ENCODE data around the gene ACADSB. TPM values are rescaled to one million over a fixed set of nuclear protein-coding genes. Genes with fewer than 3 reads are reported as not detected.

Gene ACADSB
- total RNA-seq, 4 donors from 2014 or later = 3.0 to 31.4 (median 13.9) TPM

DNA sequence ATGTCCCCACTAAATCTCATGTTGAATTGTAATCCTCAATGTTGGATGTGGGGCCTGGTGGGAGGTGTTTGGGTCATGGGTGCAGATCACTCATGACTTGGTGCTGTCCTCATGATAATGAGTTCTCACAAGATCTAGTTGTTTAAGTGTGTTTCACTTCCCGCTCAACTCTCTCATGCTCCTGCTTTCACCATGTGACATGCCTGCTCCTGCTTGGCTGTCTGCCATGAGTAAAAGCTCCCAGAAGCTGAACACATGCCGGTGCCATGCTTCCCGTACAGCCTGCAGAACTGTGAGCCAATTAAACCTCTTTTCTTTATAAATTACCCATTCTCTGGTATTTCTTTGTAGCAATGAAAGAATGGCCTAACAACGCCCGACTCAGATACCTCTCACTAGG, 34.8 kb upstream of the ACADSB start:
- H3K4me3 ChIP-seq = no peak overlapping the region

DNA sequence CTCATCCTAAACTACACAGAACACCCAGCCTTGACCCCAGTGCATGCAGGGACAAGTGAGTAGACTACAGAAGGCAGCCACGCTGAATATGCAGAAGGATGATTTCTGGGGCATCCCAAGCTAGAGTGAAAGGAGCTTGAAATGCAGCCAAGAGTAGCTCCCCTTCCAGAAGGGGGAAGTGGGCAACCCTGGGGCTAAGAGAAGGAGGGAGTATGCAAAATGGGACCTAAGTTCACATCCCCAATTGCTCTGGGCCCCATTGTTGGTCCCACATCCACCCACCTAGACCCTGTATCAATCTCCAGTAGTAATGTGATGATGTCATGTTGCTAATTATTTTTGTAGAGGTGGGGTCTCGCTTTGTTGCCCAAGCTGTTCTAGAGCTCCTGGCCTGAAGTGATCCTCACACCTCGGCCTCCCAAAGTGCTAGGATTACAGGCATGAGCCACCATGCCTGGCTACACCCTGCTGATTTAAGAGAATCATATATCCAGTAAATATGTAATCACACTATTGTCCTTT, 34.2 kb upstream of the ACADSB start:
- no peaks in the 10 kb centered on the region for H3K9me3 ChIP-seq
- H3K4me1 ChIP-seq = peaks cover 2 to 3% (median 2%) of the 10 kb centered on the region in 4 donors
- H3K36me3 ChIP-seq = no peaks in the 10 kb centered on the region
- H3K4me3 ChIP-seq = no peak overlapping the region
- TF ChIP-seq, protein P1, sequence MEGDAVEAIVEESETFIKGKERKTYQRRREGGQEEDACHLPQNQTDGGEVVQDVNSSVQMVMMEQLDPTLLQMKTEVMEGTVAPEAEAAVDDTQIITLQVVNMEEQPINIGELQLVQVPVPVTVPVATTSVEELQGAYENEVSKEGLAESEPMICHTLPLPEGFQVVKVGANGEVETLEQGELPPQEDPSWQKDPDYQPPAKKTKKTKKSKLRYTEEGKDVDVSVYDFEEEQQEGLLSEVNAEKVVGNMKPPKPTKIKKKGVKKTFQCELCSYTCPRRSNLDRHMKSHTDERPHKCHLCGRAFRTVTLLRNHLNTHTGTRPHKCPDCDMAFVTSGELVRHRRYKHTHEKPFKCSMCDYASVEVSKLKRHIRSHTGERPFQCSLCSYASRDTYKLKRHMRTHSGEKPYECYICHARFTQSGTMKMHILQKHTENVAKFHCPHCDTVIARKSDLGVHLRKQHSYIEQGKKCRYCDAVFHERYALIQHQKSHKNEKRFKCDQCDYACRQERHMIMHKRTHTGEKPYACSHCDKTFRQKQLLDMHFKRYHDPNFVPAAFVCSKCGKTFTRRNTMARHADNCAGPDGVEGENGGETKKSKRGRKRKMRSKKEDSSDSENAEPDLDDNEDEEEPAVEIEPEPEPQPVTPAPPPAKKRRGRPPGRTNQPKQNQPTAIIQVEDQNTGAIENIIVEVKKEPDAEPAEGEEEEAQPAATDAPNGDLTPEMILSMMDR (IDR thresholded peaks at IDR 0.05) = no peak
- TF ChIP-seq POLR2AphosphoS5 (IDR thresholded peaks at IDR 0.05) (no peak), EP300 (IDR thresholded peaks at IDR 0.05; ENCODE audit: low read depth) (no peak), POLR2A (IDR thresholded peaks at IDR 0.05) (no peak)
- intact Hi-C loops (cut with DNase I; ENCODE audit: low total_unique reads) = no loop called here
- WGBS, 2 donors (ENCODE audit: low coverage in 1 of 2) = 58 to 77% methylated on average over 2 to 3 of the region's 3 CpGs
- H3K27ac ChIP-seq = no peak overlapping the region
- H3K27me3 ChIP-seq = no peaks in the 10 kb centered on the region
- DNase-seq = no peak
- in situ Hi-C loops (cut with MboI; ENCODE audit: low pct_ligation_motif_present in 1 of 4, low pct_unique_long_range_greater_than_20kb in 1 of 4, low sequenced_read_pairs in 3 of 4) = no loop called here

More for the DNA sequence above, 34.8 kb upstream of the ACADSB start:
- no peaks in the 10 kb centered on the region for H3K9me3 ChIP-seq
- no peaks in the 10 kb centered on the region for H3K27me3 ChIP-seq
- no peak overlapping the region for H3K27ac ChIP-seq
- WGBS, 2 donors (ENCODE audit: low coverage in 1 of 2) = 68 to 74% methylated on average over 4 to 5 of the region's 5 CpGs
- no peaks in the 10 kb centered on the region for H3K36me3 ChIP-seq
- intact Hi-C loops (cut with DNase I; ENCODE audit: low total_unique reads) (no loop called here), in situ Hi-C loops (cut with MboI; ENCODE audit: low pct_ligation_motif_present in 1 of 4, low pct_unique_long_range_greater_than_20kb in 1 of 4, low sequenced_read_pairs in 3 of 4) (no loop called here)
- no peak for TF ChIP-seq POLR2A (IDR thresholded peaks at IDR 0.05)
- no peak for DNase-seq
- H3K4me1 ChIP-seq = no peaks in the 10 kb centered on the region

DNA sequence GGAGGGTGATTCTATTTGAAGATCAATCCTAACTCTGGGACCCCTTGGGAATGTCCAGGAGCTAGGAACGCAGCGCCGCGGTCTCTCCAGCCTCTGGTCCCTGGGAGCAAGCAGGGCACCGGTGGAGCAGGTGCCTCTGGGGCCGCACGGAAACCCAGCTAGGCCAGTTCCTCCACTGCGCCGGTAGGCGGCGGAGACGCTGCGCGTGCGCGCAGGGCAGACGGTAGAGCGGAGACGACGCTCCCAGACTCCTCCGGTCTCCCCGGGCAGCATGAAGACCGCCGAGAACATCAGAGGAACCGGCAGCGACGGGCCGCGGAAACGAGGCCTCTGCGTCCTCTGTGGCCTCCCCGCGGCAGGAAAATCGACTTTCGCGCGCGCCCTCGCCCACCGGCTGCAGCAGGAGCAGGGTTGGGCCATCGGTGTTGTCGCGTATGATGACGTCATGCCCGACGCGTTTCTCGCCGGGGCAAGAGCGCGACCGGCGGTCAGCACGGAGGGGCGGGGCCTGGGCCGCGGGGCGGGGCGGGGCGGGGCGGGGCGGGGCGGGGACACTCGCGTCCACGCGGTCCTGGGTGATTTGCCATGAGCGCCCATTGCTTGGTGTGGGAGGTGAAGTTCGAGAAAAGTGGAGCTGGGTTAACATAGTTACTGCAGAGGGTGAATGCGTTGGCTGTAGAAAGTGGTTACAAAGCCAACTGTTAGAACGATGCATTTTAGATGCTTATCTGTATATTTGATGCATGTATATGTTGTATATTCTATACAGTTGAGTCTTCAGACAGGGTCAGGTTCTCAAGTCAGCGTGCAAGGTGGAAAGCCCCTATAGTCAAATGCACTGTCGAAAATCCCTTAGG, 28.4 kb upstream of the ACADSB start, which contains the start of gene PSTK:
Gene PSTK, plus strand, starts transcription at position 193 of the 857 bp plus-strand sequence. Its CDS starts 79 bp downstream, at position 272.
- peak within 1 kb of the TSS; percentile 86 to 96 (median 94) for H3K27ac ChIP-seq
- 1 to 4% methylated on average over 9 to 60 of the region's 73 CpGs for WGBS, 2 donors (ENCODE audit: low coverage in 1 of 2)
- no peaks in the 10 kb centered on the region for H3K9me3 ChIP-seq
- H3K4me3 ChIP-seq = peak within 1 kb of the TSS; percentile 54 to 94 (median 76)
- H3K4me1 ChIP-seq = peaks cover 5 to 14% (median 8%) of the 10 kb centered on the region in 4 donors
- no peaks in the 10 kb centered on the region for H3K36me3 ChIP-seq
- TF ChIP-seq POLR2AphosphoS5 (IDR thresholded peaks at IDR 0.05) (peak in 1 of 3 donors; percentile 83), EP300 (IDR thresholded peaks at IDR 0.05; ENCODE audit: low read depth) (no peak), POLR2A (IDR thresholded peaks at IDR 0.05) (peak; percentile 78)
- TF ChIP-seq, protein P1 (IDR thresholded peaks at IDR 0.05) = peak; percentile 96 to 100 (median 99)
- H3K27me3 ChIP-seq = no peaks in the 10 kb centered on the region
- peak; percentile 93 for DNase-seq
- in situ Hi-C loops (cut with MboI; ENCODE audit: low pct_ligation_motif_present in 1 of 4, low pct_unique_long_range_greater_than_20kb in 1 of 4, low sequenced_read_pairs in 3 of 4) (no loop called here), intact Hi-C loops (cut with DNase I; ENCODE audit: low total_unique reads) (loop anchor here (1.0 kb wide), 1 partner anchor 29 kb away; the partner anchor contains the start of gene ACADSB)

DNA sequence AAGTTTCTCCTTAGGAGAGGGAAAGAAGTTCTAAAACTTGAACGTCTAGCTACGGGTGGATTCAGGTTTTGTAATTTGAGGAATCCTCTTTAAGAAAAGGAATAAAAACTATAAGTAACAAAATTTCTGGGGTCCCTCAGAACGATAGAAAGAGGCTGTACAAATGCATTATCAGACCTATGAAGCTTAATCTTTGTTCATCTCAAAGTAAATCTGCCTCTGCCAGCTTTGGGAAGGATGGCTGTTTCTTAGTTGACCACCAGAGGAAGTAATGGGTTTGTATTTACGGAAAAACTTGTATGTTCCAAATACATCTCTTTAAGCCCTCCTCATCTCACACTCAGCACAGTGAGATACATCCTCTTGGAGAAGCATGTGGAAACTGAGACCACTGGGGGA, 27.7 kb upstream of the ACADSB start:
- DNase-seq = no peak
- intact Hi-C loops (cut with DNase I; ENCODE audit: low total_unique reads) (no loop called here), in situ Hi-C loops (cut with MboI; ENCODE audit: low pct_ligation_motif_present in 1 of 4, low pct_unique_long_range_greater_than_20kb in 1 of 4, low sequenced_read_pairs in 3 of 4) (no loop called here)
- H3K27ac ChIP-seq = peak overlapping the region; percentile 86 to 96 (median 94)
- TF ChIP-seq POLR2AphosphoS5 (IDR thresholded peaks at IDR 0.05) (no peak), EP300 (IDR thresholded peaks at IDR 0.05; ENCODE audit: low read depth) (no peak), POLR2A (IDR thresholded peaks at IDR 0.05) (no peak)
- TF ChIP-seq, protein P1 (IDR thresholded peaks at IDR 0.05) = peak; percentile 15 to 39 (median 28)
- H3K36me3 ChIP-seq = no peaks in the 10 kb centered on the region
- H3K9me3 ChIP-seq = no peaks in the 10 kb centered on the region
- H3K4me1 ChIP-seq = peaks cover 5 to 14% (median 8%) of the 10 kb centered on the region in 4 donors
- WGBS, 2 donors (ENCODE audit: low coverage in 1 of 2) = 27% methylated on average over 4 of the region's 4 CpGs; no CpG with 5 or more reads in 1 of the 2 donors
- H3K4me3 ChIP-seq = peak overlapping the region in 3 of 4 donors; percentile 54 to 94 (median 58)
- no peaks in the 10 kb centered on the region for H3K27me3 ChIP-seq

Measured in transverse colon (tissue), 4 donors.